Body of pancreas (tissue), 4 donors: Measurements from ENCODE around the gene SRSF12. TPM values are rescaled to one million over a fixed set of nuclear protein-coding genes. Genes with fewer than 3 reads are reported as not detected.
"Not testable (repeated sequence)": the region's sequence is repeated elsewhere in the genome, so short reads cannot be mapped to it uniquely, and the experiment has no call there.

ENCODE experiments used
- ATAC-seq: fragments of 150-250 bp; one replicate; pipeline ENCODE4 v1.9.1; 2016
- DNase-seq, 4 donors: peaks; one replicate each; pipeline ENCODE4 v3.0.0-alpha.2; 2019
- H3K27ac ChIP-seq, 4 donors: fragments of 200-600 bp; sonication (generic); 1 replicate in 3 of 4; 2 replicates in 1 of 4; pipeline versions ENCODE4 v1.5.1 to v1.6.1; 2016 to 2019; ENCODE audit warnings: mild to moderate bottlenecking in 1 of 4, mixed read lengths in 1 of 4, moderate library complexity in 1 of 4
- H3K27me3 ChIP-seq, 2 donors: fragments of 200-600 bp; sonication (generic); one replicate each; pipeline ENCODE4 v1.6.0; 2016; ENCODE audit warnings: mild to moderate bottlenecking in 1 of 2
- H3K36me3 ChIP-seq, 2 donors: fragments of 200-600 bp; sonication (generic); replicated peaks in 1 of 2; 2 replicates each; pipeline ENCODE4 v1.5.1; 2016; ENCODE audit warnings: low read depth in 2 of 2; ENCODE audit not compliant: insufficient read depth in 1 of 2
- H3K4me1 ChIP-seq: fragments of 200-600 bp; sonication (generic); one replicate; pipeline ENCODE4 v1.6.0; 2016
- H3K4me3 ChIP-seq, 2 donors: fragments of 200-600 bp; sonication (generic); 1 replicate in 1 of 2; 2 replicates in 1 of 2; pipeline ENCODE4 v1.5.1; 2016 to 2019
- H3K9me3 ChIP-seq, 3 donors: fragments of 200-600 bp; sonication (generic); 1 replicate in 2 of 3; 2 replicates in 1 of 3; pipeline ENCODE4 v1.5.1; 2016
- CTCF ChIP-seq, 7 experiments: fragments of 450-650 bp in 4 of 7; fragments of 200-600 bp in 3 of 7; sonication (generic) in 3 of 7; IDR thresholded peaks; one replicate each; pipeline ENCODE4 v1.5.1; 2016 to 2019; ENCODE audit warnings: antibody characterized with exemption in 7 of 7
- POLR2A ChIP-seq, 3 donors: fragments of 450-650 bp; IDR thresholded peaks; one replicate each; pipeline ENCODE4 v1.6.1; 2016; ENCODE audit warnings: antibody characterized with exemption in 3 of 3, mild to moderate bottlenecking in 2 of 3
- WGBS, 2 donors: methylation state at CpG; one replicate each; pipeline ENCODE4 v1.1.5; 2017; 5-methylcytosine and 5-hydroxymethylcytosine counted together
- intact Hi-C: fragments of 100-400 bp; cut with DNase I; formaldehyde crosslinking; loops from one replicate; pipeline ENCODE4 v1.15.1; 2023
- total RNA-seq, 2 donors: library from RNA; depleted of rRNA; stranded (reverse); fragments of >200 nt; gene quantifications; one replicate each; pipeline ENCODE4 v1.1.0, GENCODE V29; 2016

The SRSF12 gene
- total RNA-seq, 2 donors from 2014 or later: 0.52 to 0.99 TPM

DNA sequence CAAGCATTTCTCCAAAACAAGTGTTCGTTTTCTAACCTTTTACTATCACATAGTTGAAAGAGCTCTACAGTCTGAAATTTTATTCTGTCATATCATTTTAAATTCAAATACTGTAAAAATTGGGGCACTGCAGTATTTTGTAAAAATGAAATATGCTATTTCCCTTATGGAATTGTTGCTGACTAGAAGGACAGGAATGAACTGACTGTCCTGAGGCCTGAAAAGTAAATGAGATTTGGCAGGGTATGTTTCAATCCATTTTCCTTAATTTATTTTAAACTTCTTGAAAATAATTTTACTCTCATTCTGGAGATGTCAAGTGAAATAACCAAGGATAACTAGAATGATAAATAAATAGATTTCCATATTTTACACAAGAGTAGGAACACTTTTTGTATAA, 49.2 kb downstream of the SRSF12 start:
- TF ChIP-seq POLR2A (IDR thresholded peaks at IDR 0.05): no peak
- TF ChIP-seq CTCF (IDR thresholded peaks at IDR 0.05): no peak
- ATAC-seq (no peak), DNase-seq (no peak)
- H3K4me3 ChIP-seq: no peak overlapping the region
- 38 to 77% methylated on average over 1 of the region's 1 CpG for WGBS, 2 donors
- no peaks in the 10 kb centered on the region for H3K27me3 ChIP-seq
- H3K4me1 ChIP-seq: peaks cover 24% of the 10 kb centered on the region
- intact Hi-C loops: no loop called here
- no peaks in the 10 kb centered on the region for H3K9me3 ChIP-seq
- H3K27ac ChIP-seq: no peak overlapping the region
- no peaks in the 10 kb centered on the region for H3K36me3 ChIP-seq

- intact Hi-C loops: no loop called here
- Histone ChIP-seq H3K27me3 (no peaks in the 10 kb centered on the region), H3K9me3 (no peaks in the 10 kb centered on the region), H3K4me1 (peaks cover 24% of the 10 kb centered on the region), H3K27ac (peak overlapping the region in 3 of 4 donors; percentile 35 to 61 (median 57)), H3K36me3 (no peaks in the 10 kb centered on the region), H3K4me3 (no peak overlapping the region)
- peak in 3 of 4 donors; percentile 34 to 68 (median 58) for DNase-seq
- no peak for TF ChIP-seq CTCF (IDR thresholded peaks at IDR 0.05)
- ATAC-seq: peak; percentile 98
These were observed 50.1 kb downstream of the SRSF12 start for GRCh38 chr6:89067796-89068195.

DNA sequence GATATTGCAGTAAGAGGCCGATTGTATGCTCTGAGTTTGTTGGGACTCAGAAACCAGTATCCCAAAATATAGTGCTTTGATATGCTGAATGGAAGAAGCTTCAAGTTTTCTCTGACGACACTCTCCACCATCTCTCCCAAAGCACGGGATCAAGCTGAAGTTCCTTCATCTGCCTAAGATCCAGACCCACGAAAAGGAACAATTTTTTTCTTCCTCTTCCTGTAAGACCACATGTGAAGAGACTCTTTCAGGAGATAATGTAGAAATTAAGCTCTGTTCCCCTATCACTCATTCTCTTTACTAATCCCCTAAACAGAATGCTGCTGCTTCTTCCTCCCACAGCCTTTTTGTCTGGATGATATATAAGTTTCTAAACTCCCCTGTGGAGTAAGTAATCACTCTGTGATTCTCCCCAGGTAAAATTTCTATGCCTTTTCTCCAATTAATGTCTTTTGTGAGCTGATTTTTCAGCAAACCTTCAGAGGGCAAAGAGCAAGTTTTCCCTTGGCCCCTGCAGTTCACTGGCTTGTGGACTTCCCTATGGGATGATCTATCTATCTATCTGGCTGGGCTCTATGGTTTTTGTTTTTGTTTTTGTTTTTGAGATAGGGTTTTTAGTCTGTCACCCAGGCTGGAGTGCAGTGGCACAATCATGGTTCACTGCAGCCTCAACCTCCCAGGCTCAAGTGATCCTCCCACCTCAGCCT, 50.8 kb downstream of the SRSF12 start:
- H3K27ac ChIP-seq: peak overlapping the region in 3 of 4 donors; percentile 18 to 61 (median 57)
- peak; percentile 19 for ATAC-seq

GRCh38 chr6:89066121-89066520, 51.8 kb downstream of the SRSF12 start:
- ATAC-seq, H3K4me3 ChIP-seq, H3K27me3 ChIP-seq, H3K9me3 ChIP-seq, DNase-seq, H3K27ac ChIP-seq, H3K36me3 ChIP-seq, intact Hi-C loops: not testable (repeated sequence)
- peaks cover 20% of the 10 kb centered on the region for H3K4me1 ChIP-seq
- 88 to 89% methylated on average over 9 of the region's 9 CpGs for WGBS, 2 donors

More for the DNA sequence above, 50.8 kb downstream of the SRSF12 start:
- intact Hi-C loops: no loop called here
- DNase-seq: no peak
- Histone ChIP-seq H3K4me3 (no peak overlapping the region), H3K27me3 (no peaks in the 10 kb centered on the region), H3K9me3 (no peaks in the 10 kb centered on the region), H3K4me1 (peaks cover 24% of the 10 kb centered on the region), H3K36me3 (no peaks in the 10 kb centered on the region)
- WGBS, 2 donors: 73 to 81% methylated on average over 4 of the region's 4 CpGs
- TF ChIP-seq POLR2A (IDR thresholded peaks at IDR 0.05): no peak
- TF ChIP-seq CTCF (IDR thresholded peaks at IDR 0.05): no peak

GRCh38 chr6:89064931-89065330, 52.9 kb downstream of the SRSF12 start:
- H3K27me3 ChIP-seq, intact Hi-C loops, ATAC-seq, DNase-seq, H3K36me3 ChIP-seq, H3K27ac ChIP-seq, H3K4me3 ChIP-seq, H3K9me3 ChIP-seq: not testable (repeated sequence)
- peaks cover 15% of the 10 kb centered on the region for H3K4me1 ChIP-seq
- 96% methylated on average over 21 of the region's 22 CpGs; no CpG with 5 or more reads in 1 of the 2 donors for WGBS, 2 donors

DNA sequence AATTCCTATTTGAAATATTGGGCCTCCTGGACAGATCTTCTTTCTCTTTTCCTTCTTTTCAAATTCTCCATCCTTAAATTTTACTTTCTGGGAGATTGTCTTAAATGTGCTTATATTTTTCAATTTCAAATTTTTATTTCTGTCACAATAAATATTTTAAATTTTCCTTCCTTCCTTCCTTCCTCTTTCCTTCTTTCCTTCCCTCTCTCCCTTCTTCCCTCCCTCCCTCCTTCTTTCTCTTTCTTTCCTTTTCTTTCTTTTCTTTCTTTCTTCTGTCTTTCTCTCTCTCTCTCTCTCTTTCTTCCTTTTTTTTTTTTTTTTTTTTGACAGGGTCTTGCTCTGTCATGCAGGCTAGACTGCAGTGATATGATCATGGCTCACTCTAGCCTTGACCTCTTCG, 54.0 kb downstream of the SRSF12 start:
- intact Hi-C loops: no loop called here
- TF ChIP-seq POLR2A (IDR thresholded peaks at IDR 0.05): no peak
- no peak for TF ChIP-seq CTCF (IDR thresholded peaks at IDR 0.05)
- Histone ChIP-seq H3K9me3 (no peaks in the 10 kb centered on the region), H3K36me3 (no peaks in the 10 kb centered on the region), H3K4me3 (no peak overlapping the region), H3K4me1 (peaks cover 15% of the 10 kb centered on the region), H3K27me3 (no peaks in the 10 kb centered on the region), H3K27ac (no peak overlapping the region)
- ATAC-seq: no peak
- no peak for DNase-seq
- WGBS, 2 donors: 90 to 100% methylated on average over 1 of the region's 1 CpG
